ENCODE measurements around the gene TRIM24. TPM values are rescaled to one million over a fixed set of nuclear protein-coding genes. Genes with fewer than 3 reads are reported as not detected.

TRIM24 gene
- total and polyA plus RNA-seq, 2 of the 13 experiments (the other 11 are each of a cell fraction or from before 2014, with no cell fraction given), result 100 to 106 TPM

- TF ChIP-seq ZNF800 (CRISPR knock-in tag; IDR thresholded peaks at IDR 0.05) (no peak), ZNF124 (CRISPR knock-in tag; IDR thresholded peaks at IDR 0.05) (no peak), ZSCAN29 (CRISPR knock-in tag; conservative IDR thresholded peaks at IDR 0.05) (no peak), TOPORS (CRISPR knock-in tag; IDR thresholded peaks at IDR 0.05) (no peak), FOSL1 (CRISPR knock-in tag; IDR thresholded peaks at IDR 0.05; ENCODE audit: borderline replicate concordance) (no peak), SOX6 (IDR thresholded peaks at IDR 0.05) (no peak), SOX6 (CRISPR knock-in tag; IDR thresholded peaks at IDR 0.05) (no peak), PREB (CRISPR knock-in tag; IDR thresholded peaks at IDR 0.05) (no peak), ZNF839 (CRISPR knock-in tag; IDR thresholded peaks at IDR 0.05; ENCODE audit: borderline replicate concordance) (no peak), RBM22 (optimal IDR thresholded peaks at IDR 0.05; ENCODE audit: low read length) (peak; percentile 92), ZFP91 (CRISPR knock-in tag; IDR thresholded peaks at IDR 0.05; ENCODE audit: borderline replicate concordance) (no peak), ZNF639 (CRISPR knock-in tag; conservative IDR thresholded peaks at IDR 0.05) (no peak), SUZ12 (IDR thresholded peaks at IDR 0.05; ENCODE audit: low read depth, low read length) (no peak), GTF3A (CRISPR knock-in tag; conservative IDR thresholded peaks at IDR 0.05) (no peak), ZBTB38 (CRISPR knock-in tag; IDR thresholded peaks at IDR 0.05) (no peak), THAP9 (CRISPR knock-in tag; IDR thresholded peaks at IDR 0.05; ENCODE audit: borderline replicate concordance) (no peak), KMT2A (CRISPR knock-in tag; IDR thresholded peaks at IDR 0.05) (no peak), ZNF761 (CRISPR knock-in tag; conservative IDR thresholded peaks at IDR 0.05) (no peak), IKZF1 (IDR thresholded peaks at IDR 0.05) (no peak), POLR2AphosphoS2 (IDR thresholded peaks at IDR 0.05; ENCODE audit: low read depth, low read length) (peak; percentile 49; the same call in 1 of the 2 replicates), ZNF678 (CRISPR knock-in tag; IDR thresholded peaks at IDR 0.05) (no peak), ZZZ3 (CRISPR knock-in tag; IDR thresholded peaks at IDR 0.05; ENCODE audit: borderline replicate concordance) (no peak)
These were observed 127.4 kb downstream of the TRIM24 start (continued) for GRCh38 chr7:138587485-138587884.
